NCI-H524 (cell line): ENCODE measurements around the gene LEUTX.

Experiments used
- DNase-seq, 2 experiments: peaks; one replicate each; lab custom pipeline; 2025; lab: John Stamatoyannopoulos, UW

LEUTX gene

GRCh38 chr19:39824143-39825092 is 45.8 kb downstream of the LEUTX start:
- peak; percentile 97 to 98 for DNase-seq

DNA sequence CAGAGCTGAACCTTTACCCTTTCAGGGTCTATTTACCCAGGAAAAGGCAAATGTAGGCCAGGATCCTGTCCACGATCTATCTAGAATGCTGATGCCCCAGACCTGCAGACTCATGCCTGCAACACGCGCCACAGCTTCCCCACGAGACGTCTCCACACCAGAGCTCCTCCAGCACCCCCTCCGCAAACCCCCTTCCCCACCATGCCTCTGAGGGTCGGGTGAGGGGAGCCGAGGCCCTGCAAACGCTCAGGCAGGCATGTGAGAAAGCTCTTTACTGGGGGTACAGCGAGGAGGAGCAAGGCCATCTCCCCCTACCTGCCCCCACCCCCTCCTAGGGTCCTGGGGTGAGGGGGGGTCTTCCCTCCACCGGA is 46.4 kb downstream of the LEUTX start:
- DNase-seq, result no peak

GRCh38 chr19:39825531-39826076 is 47.0 kb downstream of the LEUTX start:
- DNase-seq, result no peak

- no peak for DNase-seq
Measured at GRCh38 chr19:39826311-39826945, 47.8 kb downstream of the LEUTX start.

DNA sequence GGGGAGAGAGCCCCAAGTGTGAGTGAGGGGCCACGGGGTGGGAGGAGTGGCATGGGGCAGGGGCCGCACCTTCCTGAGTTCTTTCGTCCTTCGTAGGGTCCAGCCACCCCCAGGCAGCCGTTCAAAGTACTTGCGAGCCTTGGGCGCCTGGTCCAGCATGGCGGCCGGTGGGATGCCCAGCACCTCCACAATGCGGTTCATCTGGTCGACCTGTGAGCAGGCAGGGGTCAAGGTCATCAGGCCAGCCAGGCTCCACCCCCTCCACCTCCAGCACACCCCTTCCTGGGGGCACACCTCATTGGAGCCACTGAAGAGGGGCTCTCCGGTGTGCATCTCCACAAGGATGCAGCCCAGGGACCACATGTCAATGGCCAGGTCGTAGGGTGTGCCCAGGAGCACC is 48.6 kb downstream of the LEUTX start:
- DNase-seq, result no peak

- DNase-seq, result no peak
Measured at GRCh38 chr19:39828015-39828653, 49.5 kb downstream of the LEUTX start.

GRCh38 chr19:39828654-39829032 is 50.0 kb downstream of the LEUTX start:
- DNase-seq, result no peak

- no peak for DNase-seq
Measured at GRCh38 chr19:39829702-39830275, 51.1 kb downstream of the LEUTX start.

DNA sequence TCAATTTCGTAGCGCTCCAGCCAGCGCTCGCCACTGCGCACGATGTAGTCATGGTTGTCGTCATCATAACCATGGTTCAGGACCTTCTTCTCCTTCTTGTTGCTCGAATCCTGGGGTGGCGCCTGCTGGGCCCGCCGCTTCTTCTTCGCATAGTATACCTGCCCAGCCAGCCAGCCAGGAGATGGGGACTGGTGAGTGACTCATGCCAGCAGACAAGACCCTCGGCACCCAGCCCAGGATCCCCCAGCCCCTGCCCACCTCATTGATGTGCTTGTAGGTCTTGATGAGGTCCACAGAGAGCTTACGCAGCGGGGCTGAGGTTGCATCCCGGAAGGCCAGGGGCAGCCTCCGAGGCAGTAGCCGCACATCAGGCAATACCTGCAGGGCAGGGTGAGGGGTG is 51.8 kb downstream of the LEUTX start:
- no peak for DNase-seq

DNA sequence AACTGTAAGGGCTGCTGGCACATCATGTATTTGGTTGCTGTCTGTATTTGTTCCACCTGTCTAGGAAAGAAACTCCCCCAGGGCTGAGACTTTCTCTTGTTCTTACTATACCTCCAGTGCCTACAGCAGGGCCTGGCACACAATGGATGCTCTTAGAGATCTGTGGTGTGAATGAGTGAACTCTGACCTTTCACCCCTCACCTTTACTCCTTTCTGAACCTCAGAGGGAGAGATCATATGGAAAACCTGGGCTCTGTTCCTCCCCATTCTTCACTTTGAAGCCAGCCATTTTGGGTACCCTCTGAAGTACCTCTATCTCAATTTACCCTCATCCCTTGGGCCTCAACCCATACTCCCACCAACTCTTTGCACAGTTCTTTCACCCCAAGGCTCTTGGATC is 52.2 kb downstream of the LEUTX start:
- DNase-seq, result no peak

- DNase-seq, result no peak
Measured at GRCh38 chr19:39831679-39832078, 53.0 kb downstream of the LEUTX start.

GRCh38 chr19:39832341-39833083 is 53.9 kb downstream of the LEUTX start:
- DNase-seq, result no peak

DNA sequence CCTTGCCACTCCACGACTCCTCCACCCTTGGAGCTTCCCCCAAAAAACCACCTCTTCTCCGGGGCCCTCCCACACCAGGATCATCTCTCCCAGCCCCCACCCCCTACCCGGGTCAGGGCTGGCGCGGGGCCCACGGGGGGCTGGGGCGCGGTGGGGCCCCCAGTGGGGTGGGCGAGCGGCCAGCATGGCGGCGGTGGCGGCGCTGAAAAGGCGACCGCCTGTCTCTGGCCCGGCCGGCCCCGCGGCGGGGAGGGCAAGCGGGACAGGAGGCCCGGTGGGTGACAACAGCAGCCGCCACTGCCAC is 54.5 kb downstream of the LEUTX start:
- DNase-seq, result no peak

DNA sequence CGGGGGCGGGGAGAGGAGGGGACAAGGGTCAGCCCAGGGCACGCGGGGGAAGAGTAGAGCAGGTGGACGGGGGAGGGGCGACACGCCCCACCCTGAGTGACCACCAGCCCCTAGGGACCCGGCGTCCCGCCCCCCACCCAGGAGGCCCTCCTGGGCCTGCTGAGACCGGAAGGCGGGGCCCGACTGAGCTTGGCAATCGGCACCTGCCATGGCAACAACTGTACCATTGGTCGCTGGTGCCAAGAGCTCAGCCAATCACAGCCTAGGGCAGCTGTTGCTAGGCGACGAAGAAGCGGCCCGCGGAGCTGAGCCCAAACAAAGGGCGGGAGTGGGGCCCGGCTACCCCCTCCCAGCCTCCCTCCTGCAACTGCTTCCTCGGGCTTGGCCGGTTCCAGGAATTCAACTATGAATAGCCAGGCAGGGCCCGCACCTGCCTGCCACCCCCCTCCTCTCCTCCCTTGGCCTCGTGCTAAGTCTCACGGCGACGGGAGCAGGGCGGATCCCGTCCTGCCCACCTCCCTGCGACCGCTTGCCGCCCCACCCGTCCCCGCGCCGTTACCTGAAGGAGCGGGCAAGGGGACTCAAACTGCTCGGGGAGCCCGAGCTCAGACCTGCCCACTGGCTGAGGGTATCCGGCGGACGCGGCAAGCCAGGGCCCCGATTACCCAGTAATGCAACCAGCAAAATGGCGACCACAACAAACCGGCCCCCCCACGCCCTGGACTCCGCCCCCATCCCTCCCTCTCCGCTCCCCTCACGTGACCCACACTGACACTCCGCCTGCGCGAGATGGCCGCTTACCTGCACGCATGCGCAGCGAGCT is 55.0 kb downstream of the LEUTX start, which contains the start of gene DYRK1B:
Gene DYRK1B (minus strand): TSS at position 699 of the 823 bp plus-strand sequence. CDS start 2,295 bp downstream, outside the sequence.
- DNase-seq, result peak; percentile 96 to 99

DNA sequence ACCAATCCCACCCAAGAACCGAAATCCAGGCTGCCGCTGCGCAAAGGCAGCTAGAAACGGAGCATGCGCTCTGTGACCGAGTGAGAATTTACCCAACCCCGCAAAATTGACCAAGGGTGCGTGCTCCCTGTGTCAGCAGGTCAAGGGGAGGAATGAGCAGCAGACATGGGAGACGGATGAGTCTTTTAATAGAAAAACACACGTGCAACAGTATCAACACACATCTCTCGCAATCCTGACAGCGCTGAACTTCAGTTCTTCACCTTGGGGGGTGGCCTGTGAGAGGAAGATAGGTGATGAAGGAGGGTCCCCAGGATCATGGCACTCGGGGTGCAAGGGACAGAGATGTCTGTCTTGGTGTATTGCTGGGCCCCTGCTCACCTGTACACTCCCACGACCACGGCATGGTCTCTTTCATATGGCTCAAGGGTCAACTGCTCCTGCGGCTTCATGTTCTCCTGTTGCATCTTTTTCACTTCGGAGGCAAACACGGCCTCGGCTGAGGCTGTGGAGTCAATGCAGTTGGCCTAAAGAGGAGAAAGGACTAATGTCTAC is 55.7 kb downstream of the LEUTX start:
- DNase-seq, result no peak
